IPS-NIHi11 (cell line): ENCODE measurements around the gene ERCC4.

Experiments used
- DNase-seq: peaks from one replicate; pipeline ENCODE4 v3.0.0; 2012; ENCODE audit warnings: mixed read lengths, low spot score

ERCC4 gene

DNA sequence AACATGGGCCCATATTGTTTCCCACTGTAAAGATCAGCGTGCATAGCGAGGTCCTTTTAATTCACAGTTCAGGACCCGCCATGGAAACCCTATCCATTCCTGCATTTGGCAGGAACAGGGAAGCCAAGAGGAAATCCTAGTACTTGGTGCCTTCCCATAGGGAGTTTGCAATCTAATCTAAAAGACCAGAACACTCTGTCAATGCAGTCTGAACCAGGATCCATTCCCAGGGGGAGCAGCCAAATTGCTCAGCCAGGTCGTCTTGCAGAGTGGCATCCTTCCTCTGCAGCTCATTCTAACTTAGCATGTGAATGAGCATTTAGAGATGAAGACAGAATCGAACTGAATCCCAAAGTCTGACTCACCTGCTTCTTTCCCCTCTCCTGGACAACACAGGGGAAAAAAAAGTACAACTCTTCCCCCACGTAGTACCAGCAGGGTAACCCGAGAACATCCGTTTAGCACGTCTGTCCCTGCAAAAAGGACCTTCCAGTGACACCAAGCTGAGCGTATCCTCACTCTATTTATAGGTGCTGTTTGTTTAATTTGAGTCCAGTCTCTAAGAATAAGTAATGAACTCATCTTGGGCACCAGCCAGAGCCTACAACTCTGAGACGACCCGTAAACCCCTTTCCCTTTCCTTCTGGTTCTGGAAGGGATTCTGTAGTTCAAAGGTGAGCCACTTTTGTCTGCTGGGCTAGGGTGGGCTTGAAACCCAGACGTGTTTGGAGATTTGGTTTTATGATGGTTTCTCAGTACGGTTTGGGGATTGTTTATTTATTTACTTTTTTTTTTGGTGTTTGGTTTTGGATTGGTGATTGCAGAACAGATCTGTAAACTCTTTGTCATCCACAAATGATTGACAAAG is 74.5 kb downstream of the ERCC4 start:
- no peak for DNase-seq

DNA sequence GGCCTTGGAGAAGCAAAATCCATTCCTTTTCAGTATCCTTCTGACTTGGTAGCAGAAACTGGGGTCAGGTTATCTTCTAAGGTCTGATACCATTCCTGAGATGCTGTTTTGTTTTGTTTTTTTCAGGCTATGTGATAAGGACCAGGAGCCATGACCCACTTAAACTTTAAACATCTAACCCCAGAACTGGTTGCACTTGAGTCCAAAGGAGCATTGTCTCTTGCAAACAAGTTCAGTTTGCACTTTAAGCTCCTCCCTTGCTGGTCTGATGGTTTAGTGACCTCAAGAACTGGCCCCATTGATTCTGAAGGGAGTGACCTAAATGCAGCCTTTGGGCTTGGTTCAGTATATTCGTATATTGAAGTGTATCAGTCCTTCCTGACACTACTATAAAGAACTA is 75.2 kb downstream of the ERCC4 start:
- DNase-seq: no peak

DNA sequence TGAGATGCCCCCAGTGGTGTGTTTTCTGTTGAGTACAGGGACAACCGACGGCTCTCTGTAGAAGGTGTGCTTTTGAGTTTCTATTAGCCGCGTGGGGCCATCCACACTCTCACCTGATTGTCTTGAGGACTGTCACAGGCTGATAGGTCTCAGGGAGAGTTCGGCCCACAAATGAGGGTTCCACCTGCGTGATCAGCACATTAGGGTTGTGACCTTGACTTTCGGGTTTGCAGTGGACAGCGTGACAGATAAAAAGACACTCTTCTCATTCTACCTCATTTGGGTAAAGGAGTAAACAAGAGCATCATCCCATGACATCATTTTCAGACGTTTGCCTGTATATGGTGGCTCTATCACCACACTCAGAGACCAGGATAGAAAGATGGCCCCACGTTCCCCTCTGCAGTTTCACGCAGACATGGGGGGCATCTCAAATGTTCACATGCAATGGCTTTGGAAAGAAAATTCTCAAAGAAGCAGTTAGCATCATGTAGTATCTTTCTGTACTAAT is 76.9 kb downstream of the ERCC4 start:
- DNase-seq: no peak

DNA sequence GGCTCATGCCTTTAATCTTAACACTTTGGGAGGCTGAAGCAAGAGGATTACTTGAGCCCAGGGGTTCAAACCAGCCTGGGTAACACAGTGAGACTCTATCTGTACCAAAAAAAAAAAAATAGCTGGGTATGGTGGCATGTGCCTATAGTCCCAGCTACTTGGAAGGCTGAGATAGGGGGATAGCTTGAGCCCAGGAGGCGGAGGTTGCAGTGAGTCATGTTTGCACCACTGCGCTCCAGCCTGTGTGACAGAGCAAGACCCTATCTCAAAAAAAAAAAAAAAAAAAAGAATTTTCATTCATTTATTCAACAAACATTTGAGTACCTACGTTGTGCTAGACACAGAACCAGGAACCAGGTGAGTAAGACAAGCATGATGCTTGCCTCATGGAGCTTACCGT is 77.6 kb downstream of the ERCC4 start:
- DNase-seq: no peak

DNA sequence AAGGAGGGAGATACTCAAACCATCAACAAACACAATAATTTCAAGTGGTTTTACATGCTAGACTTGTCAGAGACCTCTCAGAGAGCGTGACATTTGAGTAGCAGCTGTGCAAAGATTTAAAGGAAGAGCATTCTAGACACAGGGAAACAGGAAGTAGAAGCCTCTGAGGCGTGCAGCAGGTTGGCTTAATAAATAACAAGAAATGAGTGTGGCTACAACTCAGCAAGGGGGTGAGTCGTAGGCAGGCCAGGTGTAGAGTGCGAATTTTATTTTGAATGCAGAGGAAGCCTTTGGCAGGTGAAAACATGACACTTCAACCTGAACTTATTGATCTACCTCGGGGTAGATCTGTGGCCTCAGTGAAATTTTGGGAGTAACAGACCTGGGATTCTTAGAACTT is 78.0 kb downstream of the ERCC4 start:
- DNase-seq: no peak

DNA sequence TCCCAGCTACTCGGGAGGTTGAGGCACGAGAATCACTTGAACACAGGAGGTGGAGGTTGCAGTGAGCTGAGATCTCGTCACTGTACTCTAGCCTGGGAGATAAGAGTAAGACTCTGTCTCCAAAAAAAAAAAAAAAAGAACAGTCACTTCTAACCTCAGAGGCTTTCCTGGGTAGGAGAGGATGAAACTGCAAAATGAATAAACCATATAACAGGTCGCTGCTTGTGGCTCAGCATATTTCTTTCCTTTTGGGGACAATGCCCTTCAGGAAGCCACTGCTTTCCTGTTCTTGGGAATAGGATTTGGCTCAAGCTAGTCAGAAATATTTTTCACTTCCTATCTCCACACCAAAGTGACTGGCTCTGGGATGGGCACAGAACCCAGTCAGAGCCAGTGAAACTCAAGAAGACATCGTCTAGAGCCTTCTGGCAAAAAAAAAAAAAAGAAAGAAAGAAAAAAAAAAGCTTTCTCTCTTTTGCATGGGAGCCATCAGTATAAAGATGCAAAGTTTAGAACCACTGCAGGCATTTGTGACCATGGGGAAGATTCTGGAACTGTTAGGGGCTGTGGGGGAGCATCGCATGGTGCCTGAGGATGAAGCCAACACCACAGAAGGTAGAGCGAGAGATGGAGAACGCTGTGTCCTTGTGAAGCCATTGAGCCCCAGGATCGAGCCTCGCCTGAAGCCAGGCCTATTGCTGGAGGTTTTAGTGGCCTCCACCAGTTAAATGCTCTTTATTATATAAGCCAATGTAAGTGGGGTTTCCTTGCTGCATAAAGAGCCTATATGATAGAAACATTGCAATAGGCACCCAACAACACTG is 79.3 kb downstream of the ERCC4 start:
- no peak for DNase-seq

DNA sequence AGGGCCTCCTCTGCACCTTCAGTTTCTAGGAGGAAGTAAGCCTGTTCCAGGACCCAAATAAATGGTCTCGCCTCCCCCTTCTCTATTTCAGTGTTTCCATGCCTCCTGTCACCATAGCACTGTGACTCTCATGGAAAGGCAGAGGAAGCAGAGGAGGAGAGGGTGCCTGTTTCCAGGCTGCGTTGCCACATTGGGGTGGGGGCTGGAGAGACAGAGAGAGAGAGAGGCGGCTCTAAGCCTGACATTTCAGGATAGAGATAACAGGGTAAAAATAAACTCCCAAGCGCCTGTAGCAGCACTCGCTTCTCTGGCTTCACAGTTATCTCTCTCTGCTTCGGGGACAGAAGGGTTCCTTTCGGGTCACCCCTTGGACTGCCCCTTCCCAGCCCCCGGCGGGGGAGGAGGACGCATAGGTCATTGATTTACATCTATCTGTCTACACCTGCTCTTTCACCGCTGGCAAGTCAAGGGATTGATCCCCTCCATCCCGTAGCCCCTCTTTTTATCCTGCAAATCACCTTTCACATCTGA is 80.0 kb downstream of the ERCC4 start:
- no peak for DNase-seq

DNA sequence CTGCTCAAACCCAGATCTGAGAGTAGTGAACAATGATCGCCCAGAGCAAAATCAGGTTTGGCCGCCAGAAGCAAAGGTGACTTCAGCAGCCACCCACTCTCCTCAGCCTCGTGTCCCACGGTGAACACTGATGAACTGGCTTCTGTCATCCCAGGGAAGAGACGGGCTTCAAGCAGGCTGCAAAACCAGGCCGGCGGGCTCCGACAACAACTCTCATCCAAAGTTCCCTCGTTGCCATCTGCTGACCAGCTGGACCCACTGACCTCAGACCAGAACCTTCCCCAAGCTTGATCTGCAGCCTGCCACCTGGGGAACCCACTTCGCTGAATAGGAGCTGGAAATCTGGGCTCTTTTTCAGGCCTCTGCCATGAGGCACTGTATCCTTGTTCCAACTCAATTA is 81.6 kb downstream of the ERCC4 start:
- DNase-seq: no peak
